CD4-positive, alpha-beta T cell treated with Interleukin-21 for 1 hour (primary cell): ENCODE measurements around the gene IRAK4.
"Not testable (repeated sequence)": the region's sequence is repeated elsewhere in the genome, so short reads cannot be mapped to it uniquely, and the experiment has no call there.

Source experiments
- DNase-seq: peaks from one replicate; pipeline ENCODE4 v3.0.0-alpha.2; 2020

IRAK4 gene

DNA sequence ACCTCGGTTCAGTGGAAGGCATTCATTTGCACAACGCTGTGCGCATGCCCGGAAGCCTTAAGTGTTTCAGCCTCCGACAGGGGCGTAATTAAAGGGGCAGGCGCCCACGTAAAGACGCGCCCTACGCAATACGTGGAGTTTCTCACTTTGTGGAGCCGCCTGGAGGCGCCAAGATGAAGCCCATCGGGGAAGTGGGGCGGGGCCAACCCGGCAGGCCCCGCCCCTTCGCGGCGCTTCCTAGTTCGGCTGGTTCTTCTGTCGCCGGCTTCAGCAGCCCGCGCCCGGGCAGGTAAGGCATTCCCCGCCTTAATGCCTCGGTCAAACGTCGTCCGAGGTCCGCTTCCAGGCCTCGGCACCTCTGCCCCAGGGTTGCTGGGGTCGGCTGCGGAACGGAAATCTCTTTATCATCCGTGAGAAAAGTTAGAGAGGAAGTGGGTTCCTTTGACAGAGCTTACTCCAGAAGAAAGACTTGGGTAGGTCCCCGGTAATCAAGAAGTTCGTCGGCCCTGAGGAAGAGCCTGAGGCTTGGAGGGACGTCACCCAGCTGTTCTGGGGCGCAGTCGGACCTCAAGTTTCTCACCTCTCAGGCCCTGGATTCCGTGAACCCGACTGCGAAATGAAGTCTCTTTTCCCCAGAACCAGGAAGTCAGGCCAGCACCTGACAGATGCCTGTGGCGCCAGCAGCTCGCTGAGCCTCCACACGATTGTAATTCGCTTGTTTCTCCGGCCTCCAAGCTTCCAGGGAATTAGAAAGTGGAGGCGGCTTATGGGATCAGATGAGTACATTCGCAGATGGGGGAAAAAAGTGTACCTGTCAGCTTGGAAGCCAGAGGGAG lies at the start of gene IRAK4, which contains the start of gene PUS7L:
Gene IRAK4, plus strand, starts transcription at position 224 of the 836 bp plus-strand sequence. CDS start 9,161 bp downstream, outside the sequence.
Gene PUS7L, minus strand, starts transcription at position 63 of the 836 bp plus-strand sequence. CDS start 3,545 bp downstream, outside the sequence.
- DNase-seq, result peak; percentile 97

DNA sequence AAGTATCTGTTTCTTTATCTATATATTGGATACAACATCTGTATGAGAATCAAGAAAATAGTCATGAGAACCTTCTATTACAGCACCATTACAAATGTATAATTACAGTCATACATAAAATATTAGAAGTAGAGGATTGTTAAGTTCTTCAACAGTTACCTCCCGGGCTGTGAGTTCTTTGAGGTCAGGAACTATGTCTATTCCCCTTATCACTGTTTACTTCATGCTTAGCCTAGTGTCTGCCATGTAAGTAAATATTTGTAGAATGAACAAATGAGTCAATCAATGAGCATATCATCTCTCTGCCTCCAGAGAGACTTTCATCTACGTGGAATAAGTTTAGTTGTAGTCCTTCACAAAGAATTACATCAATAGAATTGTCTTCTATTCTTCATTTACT lies 47.4 kb upstream of the IRAK4 start:
- no peak for DNase-seq

DNA sequence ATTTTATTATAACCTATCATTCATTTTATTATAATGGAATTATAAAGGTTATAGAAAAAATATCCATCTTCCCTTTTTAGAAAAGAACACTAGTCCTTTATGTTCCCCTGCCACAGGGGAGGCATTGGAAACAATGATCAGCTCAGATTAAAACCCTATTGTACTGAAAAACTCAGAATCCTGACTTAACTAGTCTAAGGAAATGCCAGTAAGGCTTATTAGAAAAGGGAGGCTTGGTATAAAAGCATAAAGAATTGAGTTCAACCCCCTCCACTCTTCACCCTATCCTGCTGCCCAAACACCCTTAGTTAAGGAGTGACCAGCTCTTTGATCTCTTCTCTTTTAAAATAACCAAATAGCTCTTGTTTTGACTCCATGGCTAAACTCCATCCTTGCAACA lies 36.1 kb upstream of the IRAK4 start:
- no peak for DNase-seq

DNA sequence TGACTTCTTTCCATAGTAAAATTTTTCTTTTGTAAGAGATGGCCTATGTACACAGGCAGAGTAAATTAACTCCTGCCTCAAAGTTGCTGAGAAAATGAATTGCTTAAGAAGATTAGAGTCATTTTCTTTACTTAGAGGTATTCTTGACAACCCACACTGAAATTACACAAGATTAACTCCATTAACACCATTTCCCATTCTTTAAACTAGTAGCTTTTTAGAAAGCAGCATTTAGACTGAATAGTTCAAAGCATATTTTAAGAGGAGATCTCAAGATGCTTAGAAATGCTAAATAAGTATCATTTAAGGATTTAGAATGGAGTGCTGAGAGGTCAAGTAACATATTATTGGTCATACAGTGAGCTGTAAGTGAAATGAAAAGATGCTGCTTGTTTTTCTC lies 35.6 kb upstream of the IRAK4 start:
- no peak for DNase-seq

DNA sequence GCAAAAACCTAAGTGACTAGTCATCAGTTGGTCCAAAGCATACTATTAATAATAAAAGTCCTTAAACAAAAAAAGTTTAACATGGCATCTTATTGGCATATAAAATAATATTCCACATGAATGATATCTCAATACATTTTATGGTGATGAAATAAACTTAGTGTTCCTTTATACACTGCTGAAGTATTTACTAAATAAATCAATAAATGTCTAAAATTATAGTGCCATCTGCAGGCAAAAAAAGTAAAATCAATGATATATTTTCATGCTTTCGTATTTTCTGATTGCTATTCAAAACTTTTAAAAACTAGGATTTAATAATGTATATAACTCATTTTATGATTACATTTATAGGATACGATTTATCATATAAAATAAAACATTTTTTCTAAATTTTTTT lies 30.6 kb upstream of the IRAK4 start:
- no peak for DNase-seq

DNA sequence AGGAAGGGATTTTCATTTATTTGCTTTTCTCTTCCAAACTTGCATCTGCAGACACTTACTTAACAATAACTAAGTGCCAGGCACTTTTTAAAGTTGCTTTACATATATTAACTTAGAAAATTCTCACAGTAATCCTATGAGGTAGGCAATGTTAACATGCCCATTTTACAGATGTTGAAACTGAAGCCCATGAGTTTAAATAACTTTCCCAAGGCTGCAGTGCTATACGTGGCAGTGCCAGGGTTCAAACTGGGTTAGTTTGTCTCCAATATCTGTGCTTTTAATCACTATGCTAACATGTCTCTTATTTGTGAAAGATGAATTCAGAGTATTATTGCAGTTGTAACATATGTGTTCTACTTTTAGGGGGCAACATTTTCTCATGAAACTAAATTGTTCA lies 30.1 kb upstream of the IRAK4 start:
- no peak for DNase-seq

DNA sequence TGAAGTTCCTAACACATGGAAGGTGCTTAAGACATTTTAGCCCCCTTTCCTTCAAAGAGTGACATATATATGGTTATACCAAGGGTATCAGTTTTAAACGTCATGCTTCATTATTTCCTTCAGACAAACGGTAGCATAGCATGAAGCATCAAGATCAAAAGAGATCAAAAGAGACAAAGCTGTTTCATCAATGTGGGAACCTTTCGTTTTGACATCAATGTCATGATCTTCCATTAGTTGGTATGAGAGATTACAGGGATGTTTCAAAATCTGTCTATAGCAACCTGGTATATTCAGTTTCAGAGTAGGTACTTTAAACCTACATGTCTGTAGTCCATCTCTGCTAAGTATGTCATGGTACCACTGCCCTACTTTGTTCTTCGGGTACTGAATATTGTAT lies 28.5 kb upstream of the IRAK4 start:
- no peak for DNase-seq

DNA sequence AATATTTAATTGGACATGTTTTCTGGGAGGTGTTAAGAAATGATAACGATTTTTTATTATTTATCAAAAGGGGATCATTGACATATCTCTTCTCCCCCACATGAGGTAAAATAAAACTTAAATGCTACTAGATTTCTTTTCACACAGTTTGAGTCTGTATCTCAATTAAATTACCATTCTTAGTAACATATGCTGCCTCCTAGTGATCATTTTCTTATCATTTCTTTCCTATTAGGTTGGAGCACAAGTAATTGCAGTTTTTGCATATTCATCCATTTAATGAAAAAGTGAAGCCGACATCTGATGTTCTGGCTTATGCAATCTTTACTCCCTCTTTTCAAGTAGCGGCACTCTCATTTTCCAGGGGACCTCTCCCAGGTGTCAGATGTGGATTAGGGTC lies 25.1 kb upstream of the IRAK4 start:
- DNase-seq, result no peak

DNA sequence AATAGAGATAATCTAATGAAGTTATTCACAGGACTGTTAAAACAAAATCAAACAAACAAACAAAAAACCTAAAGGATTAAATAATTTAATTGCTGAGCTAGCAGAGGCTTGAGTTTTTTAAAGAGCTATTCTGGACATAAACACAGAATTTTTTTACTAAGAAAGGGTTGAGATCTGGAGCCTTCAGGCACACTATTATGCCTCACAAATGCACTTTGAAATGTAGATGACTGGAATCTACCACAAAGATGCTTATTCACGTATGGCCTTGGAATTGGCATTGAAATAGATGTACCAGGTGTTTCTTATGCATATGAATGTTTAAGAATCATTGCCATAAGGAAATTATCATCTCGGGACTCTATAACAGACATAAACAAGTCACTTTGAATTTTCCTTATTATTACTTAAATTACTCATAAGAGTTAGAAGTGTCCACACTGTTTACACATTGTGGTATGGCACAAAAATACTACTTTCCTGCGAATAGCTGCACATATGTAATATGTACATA lies 21.8 kb upstream of the IRAK4 start:
- no peak for DNase-seq

DNA sequence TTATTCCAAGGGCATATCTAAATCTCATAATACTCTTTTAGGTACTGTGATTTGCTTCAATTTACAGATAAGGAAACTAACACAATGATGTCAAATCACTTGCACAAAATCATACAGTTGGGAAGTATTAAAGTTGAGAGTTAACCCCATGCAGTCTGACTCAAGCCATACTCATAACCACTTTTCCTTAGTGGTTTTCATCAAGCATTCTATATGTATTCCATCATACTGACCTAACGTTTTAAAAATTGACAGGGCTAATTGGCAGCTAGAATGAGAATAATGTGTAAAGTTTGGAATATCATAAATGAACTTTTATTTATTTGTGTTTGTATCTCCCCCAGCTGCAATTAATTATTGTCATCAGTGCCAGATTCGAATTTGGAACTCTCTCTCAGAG lies 21.1 kb upstream of the IRAK4 start:
- no peak for DNase-seq

DNA sequence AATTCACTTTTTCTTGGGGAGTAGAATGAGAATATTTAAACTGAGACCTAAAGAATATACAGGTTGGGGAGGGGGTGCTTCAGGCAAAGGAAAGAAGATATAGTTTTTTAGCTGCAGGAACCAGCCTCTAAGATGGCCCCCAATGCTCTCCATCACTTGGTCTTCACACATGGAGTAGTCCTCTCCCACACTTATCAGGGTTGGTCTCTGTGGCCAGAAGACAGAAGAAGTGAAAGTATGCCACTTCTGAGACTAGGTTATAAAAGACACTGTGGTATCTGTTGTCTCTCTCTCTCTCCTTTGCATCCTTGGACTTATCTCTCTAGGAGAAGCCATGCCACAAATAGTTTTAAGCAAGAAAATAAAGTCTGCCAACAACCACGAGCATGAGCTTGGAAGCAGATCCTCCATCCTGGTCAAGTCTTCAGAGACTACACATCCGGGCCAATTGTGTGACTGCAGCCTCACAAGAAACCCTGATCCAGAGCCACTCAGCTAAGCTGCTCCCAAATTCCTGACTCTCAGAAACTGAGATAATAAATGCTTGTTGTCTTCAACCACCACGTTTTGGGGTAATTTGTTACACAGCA lies 18.1 kb upstream of the IRAK4 start:
- no peak for DNase-seq

DNA sequence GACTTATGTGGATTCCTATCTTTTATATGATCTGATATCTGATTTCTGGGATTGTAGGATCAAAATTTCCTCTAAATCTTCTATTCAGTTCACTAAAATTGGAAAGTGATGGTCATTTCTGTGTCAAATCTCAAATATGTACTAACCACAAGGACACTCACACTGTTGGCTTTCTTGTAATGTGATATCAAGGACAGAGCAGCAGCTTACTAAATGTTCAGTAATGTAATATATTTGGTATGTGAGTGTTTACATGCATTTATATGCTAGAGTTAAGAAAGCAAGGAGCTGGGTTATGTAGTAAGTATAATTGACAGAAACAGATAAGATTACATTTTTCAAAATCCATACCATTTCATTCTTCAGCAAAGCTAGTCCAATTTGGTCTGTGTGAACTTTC lies 16.6 kb upstream of the IRAK4 start:
- DNase-seq, result no peak

DNA sequence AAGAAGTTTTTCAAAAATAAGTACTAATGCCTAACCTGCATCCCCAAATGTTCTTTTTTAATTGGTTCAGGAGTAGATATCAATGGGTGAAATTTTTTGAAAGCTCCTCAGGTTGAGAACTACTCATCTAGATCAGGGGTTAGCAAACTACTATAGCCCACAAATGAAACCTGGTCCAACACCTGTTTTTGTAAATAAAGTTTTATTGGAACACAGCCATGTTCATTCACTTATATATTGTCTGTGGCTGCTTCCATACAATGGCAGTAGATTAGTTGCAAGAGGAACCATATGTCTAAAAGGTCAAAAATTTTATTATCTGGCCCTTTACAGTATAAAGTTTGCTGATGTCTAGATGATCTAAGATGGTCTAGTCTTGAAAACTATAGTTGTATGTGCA lies 13.9 kb upstream of the IRAK4 start:
- DNase-seq, result no peak

DNA sequence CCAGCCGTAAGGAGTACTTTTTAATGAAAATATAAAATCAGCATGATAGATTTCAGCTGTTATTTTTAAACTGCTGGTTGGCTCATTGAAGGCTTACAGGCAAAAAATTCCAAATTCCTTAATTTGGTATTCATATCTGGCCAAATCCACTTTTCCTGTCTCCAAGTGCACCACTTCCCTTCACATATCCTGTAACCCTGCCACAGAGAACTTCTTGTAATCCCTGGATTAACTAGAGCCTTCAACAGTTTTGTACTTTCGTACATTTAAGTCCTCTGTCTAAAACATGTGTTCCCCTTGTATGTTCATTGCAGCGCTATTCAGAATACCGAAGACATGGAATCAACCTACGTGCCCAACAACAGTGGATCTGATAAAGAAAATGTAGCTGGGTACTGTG lies 9.7 kb upstream of the IRAK4 start:
- no peak for DNase-seq

DNA sequence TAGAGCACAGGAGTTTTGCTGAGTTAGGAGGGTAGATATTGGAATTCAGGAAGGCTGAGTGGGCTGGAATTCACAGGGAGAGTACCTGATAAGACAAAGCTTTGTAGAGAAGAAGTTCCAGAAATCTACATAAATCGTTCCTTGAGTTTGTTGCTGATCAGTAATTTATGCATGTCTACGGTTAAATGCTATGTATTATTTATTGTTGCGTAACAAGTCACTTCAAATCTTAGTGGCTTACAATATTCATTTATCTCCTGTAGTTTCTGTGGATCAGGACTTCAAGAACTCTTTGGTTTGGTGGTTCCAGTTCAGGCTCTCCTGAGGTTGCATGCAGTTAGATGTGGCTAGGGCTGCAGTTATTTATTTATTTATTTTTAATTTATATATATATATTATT lies 7.9 kb upstream of the IRAK4 start:
- no peak for DNase-seq

DNA sequence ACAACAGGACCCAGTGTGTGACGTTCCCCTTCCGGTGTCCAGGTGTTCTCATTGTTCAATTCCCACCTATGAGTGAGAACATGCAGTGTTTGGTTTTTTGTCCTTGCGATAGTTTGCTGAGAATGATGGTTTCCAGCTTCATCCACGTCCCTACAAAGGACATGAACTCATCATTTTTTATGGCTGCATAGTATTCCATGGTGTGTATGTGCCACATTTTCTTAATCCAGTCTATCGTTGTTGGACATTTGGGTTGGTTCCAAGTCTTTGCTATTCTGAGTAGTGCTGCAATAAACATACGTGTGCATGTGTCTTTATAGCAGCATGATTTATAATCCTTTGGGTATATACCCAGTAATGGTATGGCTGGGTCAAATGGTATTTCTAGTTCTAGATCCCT lies 7.4 kb upstream of the IRAK4 start:
- not testable (repeated sequence) for DNase-seq

DNA sequence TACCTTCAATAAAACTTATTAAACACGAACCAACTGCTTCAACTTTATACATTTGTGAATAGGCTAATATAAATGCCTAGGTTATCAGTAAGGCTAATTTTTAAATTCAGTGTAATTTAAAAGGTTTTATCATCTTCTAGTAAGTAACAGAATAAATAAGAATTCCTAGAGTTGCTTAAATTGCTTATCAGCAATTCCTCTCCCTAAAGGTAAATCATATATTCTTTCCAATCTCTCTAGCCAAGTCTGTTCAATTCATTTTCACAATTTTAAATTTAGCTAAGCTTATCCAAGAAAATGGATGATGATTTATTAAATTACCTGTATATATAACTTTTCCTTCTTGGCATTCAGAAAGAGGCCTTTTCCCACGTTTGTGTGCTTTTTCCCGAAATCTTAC lies 4.7 kb upstream of the IRAK4 start:
- DNase-seq, result no peak

DNA sequence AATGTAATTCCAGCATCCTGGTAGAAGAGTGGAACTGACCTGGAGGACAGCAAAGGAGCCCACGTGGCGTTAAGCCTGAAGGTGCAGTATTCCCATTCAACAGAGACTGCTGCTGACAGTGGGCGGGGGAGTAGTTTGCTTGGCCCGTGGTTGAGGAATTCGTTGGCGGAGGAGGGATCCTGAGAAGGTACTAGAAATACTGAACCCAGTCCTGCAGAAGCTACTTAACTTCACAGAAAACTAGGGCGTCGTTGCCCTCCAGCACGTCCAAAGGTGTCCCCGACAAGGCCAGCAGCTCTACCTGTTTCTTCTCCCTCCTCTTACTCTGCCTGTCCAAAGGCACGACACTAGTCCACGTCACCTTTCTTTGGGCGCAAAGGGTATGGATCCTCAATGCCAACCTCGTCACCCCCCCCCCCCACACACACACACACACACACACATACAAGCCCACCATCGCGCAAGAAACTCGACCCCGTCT lies 464 bp upstream of the IRAK4 start:
- no peak for DNase-seq

DNA sequence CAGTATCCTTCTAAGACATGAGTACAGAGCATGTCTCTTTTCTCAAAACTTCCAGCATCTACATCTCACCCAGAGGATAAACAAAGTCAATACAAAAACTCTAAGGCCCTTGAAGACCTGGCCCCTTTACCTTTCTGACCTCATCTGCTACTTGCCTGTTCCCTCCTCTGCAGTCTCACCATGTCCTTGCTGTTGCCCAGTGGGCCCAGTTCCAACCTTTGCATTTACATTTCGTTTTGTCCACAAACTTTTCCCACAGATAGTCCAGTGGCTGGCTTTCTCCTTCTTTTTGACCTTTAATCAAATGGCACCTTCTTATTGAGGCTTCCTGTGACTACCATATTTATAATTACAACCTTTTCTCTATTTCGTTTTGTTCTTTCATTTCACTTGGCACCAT lies 1.6 kb downstream of the IRAK4 start:
- DNase-seq, result no peak

DNA sequence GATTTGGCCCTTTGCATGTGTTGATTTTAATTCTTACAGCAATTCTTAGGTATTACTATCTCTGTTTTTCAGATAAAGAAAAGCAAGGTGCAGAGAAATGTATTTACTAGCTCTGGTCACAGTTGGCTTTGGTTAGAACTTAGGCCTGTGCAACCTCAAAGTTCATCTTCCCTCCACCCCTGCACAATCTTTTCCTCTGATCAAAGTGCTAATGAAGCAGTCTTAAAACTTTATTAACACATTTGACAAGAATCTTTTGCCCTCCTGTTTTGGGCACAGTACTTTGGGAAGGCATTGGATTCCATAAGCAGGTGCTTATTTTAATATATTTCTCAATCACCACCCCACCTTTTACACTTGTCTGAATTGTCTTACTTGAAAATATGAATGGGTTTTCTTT lies 2.7 kb downstream of the IRAK4 start:
- DNase-seq, result no peak

DNA sequence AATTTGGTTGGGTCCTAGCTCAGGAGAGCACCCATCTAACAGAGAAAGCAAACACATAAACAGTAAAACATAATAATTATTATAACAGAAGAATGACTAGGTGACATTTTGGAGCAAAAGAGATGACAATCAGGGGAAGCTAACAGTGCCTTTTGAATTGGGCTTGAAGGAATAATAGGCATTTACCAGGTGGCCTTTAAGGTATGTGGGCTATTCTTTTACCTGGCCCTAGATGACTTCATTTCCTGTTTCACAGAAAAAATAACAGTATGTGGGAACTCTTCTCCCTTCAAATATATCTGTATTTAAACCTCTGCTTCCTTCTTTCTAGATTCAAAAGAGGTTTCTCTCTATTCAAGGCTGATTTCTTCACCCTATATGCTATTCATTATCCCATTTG lies 3.8 kb downstream of the IRAK4 start:
- no peak for DNase-seq

DNA sequence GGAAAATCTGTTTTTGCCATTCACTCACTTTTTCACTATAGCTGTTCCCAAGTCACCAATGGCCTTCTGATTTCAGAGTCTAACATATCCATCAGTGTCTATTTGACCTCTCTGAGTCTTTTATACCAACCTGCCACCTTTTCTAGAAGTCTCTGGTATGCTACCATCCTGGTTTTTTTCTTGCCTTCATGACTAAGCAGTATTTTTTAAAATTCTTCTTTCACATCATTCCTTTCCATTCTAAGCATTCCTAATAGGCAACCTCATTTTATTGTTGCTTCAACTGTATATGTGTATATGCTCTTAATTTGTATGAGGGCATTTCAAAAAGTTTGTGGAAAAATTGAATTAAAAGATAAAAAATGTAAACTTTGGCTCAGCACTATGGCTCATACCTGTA lies 5.0 kb downstream of the IRAK4 start:
- DNase-seq, result no peak

DNA sequence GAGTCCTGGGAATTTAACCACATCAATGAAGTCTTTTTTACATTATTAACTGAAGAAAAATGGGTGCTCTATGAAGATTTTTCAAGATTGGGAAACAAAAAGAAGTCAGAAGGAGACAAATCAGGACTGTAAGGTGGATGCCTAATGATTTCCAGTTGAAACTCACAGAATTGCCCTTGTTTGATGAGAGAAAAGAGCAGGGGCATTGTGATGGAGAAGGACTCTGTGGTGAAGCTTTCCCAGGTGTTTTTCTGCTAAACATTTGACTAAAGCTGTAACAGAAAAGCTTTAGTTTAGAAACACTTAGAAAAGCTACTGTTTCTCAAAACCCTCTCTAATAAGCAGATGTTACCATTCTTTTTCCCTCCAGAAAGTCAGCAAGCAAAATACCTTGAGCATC lies 5.8 kb downstream of the IRAK4 start:
- no peak for DNase-seq

DNA sequence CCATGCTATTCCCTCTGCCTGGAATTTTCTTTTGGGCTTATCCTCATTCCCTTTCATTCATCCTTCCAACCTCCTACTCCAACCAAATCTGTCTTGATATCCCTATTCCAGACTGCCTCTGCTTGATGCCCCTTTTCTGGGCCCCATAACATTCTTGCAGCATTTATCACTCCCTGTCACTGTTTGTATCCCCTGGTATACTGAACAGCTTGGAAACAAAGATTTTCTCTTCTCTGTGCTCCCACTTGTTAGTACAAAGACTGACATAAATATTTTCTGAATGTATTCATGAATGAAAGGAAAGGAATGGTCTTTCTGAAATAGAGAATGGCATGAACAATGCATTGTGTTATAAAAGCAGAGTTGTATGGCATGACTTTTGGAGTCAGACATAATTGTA lies 7.5 kb downstream of the IRAK4 start:
- DNase-seq, result no peak
